ENCODE measurements around the gene GZMA.
"Not testable (repeated sequence)": the region's sequence is repeated elsewhere in the genome, so short reads cannot be mapped to it uniquely, and the experiment has no call there.

The GZMA gene
- 0 to 0.44 (median 0) reads per million in 17 experiments for total RNA-seq

DNA sequence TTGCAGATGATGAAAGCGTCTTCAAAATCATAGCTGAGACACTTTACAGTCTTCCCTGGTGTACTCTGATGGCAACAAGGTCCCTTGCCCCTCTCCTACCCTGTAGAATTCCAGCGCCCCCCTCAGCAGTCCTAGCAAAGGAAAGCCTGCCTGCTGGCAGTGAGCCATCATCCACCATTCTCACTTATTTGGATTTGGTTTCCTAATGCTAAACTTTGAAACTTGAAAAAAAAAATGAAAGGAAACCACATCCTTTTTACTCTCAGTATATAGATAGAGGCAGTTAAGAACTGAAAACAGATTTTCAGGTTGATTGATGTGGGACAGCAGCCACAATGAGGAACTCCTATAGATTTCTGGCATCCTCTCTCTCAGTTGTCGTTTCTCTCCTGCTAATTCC lies at the start of gene GZMA:
Gene GZMA (plus strand): TSS at position 299 of the 400 bp plus-strand sequence. CDS start 37 bp downstream, at position 336.
- DNase-seq = no peak

DNA sequence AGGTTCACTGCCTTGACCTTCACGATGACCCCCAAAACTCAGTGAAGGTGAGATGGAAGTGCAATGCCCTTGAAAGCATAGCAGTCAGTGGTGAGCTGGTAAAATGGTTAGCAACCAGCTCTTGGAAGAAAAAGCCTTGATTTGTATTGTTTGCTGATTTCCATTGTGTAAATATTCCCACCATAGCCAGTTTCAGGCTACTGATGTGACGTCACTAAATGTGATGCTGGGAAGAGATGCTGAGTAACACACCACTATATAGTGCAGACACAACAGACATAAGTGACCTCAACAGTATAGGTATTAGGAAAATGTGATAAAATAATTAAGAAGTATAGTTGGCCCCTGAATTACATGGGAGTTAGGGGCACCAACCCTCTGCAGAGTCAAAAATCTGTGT lies 47.3 kb upstream of the GZMA start:
- no peak for DNase-seq

DNA sequence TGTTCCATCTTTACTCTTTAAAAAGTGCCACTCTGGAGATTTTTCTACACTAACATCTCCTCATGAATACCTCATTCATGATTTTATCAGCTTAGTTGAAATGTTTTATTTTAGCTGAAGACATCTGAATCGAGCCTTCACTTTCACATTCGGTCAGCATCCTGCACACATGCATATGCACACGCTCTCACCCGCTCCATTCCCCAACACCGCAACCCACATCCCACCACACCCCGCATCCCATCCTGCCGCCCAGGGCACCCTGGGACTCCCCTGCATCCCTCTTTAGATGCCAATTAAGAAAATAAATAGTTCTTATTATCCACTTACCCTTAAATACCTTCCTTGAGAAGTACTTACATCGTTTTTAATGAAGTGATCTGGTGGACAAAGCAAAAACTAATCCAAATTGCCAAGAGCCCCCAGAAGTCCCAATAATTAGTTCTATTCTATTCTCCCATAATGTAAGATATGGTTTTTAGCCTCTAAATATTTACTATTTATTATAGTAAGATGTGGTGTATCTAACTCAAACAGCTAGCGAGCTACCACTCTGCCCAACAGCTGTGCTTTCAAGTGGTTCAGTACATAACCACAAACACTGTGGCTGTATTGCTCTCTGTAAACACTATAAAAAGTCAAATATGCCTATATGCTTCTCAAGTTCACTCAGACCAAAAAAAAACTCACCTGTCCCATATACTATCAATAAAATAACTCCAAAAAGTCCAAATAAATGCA lies 40.2 kb upstream of the GZMA start:
- no peak for DNase-seq

- no peak for DNase-seq
Observed at GRCh38 chr5:55063220-55063863, 39.1 kb upstream of the GZMA start.

DNA sequence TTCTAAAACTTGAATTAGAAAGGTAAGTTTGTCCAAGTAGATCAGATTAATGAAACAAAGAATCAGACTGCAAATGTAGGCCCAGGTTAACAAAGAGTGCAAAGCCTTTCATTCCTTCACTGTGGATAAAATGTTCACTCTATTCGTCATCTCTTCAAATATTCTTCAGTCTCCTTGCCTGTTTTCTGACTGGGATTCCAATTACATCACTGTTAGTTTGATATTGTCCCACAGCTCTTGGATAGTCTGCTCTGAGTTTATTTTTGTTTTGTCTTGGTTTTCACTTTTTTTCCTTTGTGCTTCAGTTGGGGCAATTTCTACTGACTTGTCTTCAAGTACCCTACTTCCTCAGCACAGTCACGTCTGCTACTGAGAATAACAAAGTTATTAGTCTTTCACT lies 38.5 kb upstream of the GZMA start:
- no peak for DNase-seq

- no peak for DNase-seq
Observed at GRCh38 chr5:55064523-55064922, 37.9 kb upstream of the GZMA start.

DNA sequence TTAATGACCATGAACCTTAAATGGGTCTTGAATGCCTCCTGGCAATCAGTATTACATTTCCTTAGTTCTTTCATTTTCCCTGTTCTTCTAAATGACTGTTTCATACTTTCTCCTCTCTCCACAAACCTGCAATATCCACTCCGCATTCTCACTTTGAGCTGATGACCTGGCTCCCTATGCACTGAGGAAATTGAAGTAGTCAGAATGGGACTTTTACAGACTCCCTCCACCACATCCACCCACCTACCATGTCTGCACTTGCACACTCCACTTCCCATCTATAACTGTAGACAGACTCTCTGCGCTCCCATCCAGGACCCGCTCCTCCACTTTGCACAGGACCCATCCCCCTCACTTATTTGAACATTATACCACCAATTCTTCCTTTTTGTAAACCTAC lies 36.2 kb upstream of the GZMA start:
- DNase-seq = no peak

- no peak for DNase-seq
Observed at GRCh38 chr5:55070968-55071367, 31.5 kb upstream of the GZMA start.

GRCh38 chr5:55071413-55071812 lies 31.0 kb upstream of the GZMA start:
- no peak for DNase-seq

- no peak for DNase-seq
Observed at GRCh38 chr5:55072666-55073065, 29.8 kb upstream of the GZMA start.

DNA sequence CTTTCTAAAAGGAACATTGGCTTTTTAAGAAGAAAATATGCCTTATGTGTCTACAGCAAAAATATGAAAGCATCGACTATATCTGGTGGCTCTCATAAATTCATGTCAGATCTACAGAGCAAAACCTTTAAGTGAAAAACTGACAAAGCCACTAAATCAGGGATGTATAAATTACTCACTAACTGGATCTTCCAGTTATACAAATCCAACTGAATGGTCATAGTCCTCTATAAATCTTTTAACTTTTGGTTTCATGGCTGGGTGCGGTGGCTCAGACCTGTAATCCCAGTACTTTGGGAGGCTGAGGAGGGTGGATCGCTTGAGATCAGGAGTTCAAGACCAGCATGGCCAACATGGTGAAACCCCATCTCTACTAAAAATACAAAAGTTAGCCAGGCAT lies 29.2 kb upstream of the GZMA start:
- no peak for DNase-seq

DNA sequence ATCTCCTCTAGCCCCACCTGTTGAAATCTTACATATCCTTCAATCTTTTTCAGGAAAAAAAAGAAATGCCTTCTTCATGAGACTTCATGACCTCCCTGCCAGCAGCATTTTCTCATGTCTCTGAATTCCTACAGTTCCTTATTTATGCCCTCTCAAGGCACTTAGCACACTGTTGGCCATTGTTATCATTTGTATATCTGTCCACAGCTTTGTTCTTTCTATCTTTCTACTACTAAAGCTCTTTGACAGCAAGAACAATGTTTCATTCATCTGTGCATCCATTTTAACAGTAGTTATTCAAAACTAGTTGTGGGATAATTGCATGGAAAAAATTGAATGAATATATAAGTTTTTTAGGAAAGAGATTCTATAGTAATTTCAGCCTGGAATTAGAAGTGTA lies 20.9 kb upstream of the GZMA start:
- DNase-seq = no peak

DNA sequence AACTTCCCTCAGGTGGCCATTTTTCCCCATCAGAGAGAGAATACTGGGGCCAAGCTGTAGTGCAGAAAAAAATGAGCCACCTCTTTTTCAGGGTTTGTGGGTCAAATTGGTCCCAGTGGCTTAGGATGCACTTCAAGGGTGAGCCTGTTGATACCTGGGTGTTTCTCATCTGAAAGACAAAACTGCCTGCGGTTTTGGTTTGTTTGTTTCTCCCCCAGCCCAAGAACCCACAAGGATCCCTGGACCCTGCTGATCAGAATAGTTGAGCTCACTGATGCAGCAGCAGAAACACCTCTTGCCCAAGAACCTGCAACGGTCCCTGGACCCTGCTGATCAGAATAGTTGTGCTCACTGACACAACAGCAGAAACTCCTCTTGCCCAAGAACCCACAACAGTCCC lies 13.1 kb upstream of the GZMA start:
- not testable (repeated sequence) for DNase-seq

- not testable (repeated sequence) for DNase-seq
Observed at GRCh38 chr5:55091011-55091410, 11.4 kb upstream of the GZMA start.

GRCh38 chr5:55096182-55096581 lies 6.3 kb upstream of the GZMA start:
- no peak for DNase-seq

DNA sequence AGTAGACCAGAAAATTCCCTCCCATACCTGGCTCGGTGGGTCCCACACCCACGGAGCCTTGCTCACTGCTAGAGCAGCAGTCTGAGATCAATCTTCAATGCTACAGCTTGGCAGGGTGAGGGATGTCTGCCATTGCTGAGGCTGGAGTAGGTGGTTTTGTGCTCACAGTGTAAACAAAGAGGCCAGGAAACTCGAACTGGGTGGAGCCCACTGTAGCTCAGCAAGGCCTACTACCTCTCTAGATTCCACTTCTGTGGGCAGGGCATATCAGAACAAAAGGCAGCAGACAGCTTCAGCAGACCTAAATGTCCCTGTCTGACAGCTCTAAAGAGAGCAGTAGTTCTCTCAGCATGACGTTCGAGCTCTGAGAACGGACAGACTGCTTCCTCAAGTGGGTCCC lies 5.6 kb upstream of the GZMA start:
- DNase-seq = no peak

DNA sequence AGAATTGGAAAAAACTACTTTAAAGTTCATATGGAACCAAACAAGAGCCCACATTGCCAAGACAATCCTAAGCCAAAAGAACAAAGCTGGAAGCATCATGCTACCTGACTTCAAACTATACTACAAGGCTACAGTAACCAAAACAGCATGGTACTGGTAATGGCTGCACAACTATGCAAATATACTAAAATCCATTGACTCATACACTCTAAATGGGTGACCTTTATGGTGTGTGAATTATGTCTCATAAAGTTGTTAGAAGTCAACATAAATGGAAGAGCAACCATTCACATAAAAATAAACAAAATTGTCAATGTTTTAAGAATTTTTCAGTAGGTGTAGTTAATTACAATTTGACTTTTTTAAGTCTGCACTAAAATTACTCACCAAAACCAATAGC lies 1.3 kb upstream of the GZMA start:
- not testable (repeated sequence) for DNase-seq

DNA sequence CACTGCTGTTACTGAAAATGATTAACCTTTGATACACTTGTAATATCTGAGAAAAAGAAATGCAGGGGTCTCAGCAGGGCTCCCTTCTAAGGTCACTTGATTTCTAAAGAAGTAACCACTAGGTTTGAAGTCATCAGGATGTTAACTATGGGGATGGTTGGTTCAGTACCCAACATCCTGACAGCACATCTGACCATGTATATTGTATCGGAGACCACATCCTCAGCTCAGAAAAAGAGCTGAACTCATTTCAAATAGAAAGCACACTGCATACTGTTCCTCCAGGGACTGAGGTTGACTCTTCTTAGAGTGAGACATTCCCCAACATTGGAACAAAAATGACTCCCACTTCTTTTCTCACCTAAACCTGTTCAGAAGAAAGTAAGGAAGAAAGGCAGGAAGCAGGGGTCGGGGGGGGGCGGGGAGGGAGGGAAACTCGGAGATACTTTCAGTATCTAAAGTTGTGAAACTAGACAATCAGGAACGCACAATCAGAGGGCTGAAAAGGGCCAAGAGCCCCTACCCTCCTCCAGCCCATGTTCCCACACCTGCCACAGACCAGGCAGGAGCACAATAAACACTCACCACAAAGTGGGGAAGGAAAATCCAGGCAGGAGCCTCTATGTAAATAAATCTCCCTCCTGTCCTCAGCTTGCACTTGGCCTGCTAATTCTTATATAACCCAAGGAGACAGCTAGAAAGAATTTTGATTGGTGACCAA lies 730 bp upstream of the GZMA start:
- no peak for DNase-seq

DNA sequence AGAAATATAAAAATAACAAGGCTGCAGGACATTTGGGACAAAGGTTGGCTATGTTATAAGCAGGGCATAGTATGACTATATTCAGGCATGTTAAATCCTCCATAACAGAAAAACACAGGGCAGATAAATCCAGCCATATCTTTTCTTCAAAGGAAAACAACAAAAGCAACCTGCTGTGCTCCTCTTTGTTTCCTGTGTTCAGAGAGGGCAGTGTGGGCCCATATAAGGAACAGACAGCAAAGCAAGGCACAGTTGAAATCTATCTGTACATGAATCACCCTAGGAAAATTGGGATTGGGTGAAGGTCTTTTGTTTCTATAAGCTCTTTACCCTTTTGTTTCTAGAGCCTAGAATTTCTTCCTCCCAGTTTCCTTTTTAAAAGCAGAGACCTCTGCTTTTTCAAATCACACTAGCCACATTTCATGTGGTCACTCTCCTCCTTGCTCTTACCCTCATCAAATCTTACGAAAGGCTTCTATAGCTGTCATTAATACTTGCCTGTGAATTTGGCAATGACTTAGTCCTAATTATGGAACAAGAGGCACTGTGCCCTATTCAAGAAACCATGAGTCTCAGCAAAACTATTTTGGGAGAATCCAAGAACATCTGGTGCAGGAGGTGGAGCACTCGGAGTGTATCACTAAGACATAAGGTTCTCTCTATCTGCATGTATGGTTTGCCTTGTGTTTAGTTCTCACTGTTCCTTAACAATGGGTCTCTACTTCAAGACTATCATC lies 1.8 kb downstream of the GZMA start:
- no peak for DNase-seq

GRCh38 chr5:55104946-55105701 lies 2.7 kb downstream of the GZMA start:
- no peak for DNase-seq

- DNase-seq = not testable (repeated sequence)
Observed at GRCh38 chr5:55105976-55106375, 3.5 kb downstream of the GZMA start.

GRCh38 chr5:55108661-55109060 lies 6.2 kb downstream of the GZMA start:
- no peak for DNase-seq

Measured in suppressor macrophage (primary cell).